ENCODE results near the gene REXO1.

DNA sequence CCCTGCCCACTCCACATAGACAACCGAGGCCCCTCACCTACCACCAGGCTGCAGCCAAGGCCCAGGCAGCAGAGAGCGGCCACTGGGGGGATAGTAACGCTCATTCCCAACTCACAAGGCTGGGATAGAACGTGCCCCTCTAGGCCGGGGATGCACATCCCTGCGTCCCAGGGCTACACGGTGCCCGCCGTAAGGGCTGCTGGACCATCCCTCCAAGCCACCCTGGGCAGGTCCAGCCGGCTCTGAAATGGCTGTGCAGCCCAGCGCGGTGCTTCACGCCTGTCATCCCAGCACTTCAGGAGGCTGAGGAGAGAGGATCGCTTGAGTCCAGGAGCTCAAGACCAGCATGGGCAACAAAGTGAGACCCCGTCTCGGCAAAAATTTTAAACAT lies 3.2 kb downstream of the REXO1 start:
- TF ChIP-seq POLR2AphosphoS5 (IDR thresholded peaks at IDR 0.05; ENCODE audit: low read depth, low read length), result no peak
- TF ChIP-seq EZH2 (IDR thresholded peaks at IDR 0.05), result no peak
- no peak for TF ChIP-seq JUND (IDR thresholded peaks at IDR 0.05)
- TF ChIP-seq, protein P1, sequence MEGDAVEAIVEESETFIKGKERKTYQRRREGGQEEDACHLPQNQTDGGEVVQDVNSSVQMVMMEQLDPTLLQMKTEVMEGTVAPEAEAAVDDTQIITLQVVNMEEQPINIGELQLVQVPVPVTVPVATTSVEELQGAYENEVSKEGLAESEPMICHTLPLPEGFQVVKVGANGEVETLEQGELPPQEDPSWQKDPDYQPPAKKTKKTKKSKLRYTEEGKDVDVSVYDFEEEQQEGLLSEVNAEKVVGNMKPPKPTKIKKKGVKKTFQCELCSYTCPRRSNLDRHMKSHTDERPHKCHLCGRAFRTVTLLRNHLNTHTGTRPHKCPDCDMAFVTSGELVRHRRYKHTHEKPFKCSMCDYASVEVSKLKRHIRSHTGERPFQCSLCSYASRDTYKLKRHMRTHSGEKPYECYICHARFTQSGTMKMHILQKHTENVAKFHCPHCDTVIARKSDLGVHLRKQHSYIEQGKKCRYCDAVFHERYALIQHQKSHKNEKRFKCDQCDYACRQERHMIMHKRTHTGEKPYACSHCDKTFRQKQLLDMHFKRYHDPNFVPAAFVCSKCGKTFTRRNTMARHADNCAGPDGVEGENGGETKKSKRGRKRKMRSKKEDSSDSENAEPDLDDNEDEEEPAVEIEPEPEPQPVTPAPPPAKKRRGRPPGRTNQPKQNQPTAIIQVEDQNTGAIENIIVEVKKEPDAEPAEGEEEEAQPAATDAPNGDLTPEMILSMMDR (IDR thresholded peaks at IDR 0.05 in 2 of 3, conservative IDR thresholded peaks at IDR 0.05 in 1 of 3; ENCODE audit: borderline replicate concordance in 1 of 3, insufficient read depth in 1 of 3, low read depth in 2 of 3, low read length in 2 of 3), result no peak
- TF ChIP-seq CBX3 (IDR thresholded peaks at IDR 0.05; ENCODE audit: low read depth), result no peak
- no peak for TF ChIP-seq TCF7L2 (IDR thresholded peaks at IDR 0.05; ENCODE audit: borderline replicate concordance, extremely low read depth, insufficient read depth, insufficient read length)
- no peak for TF ChIP-seq POLR2A (IDR thresholded peaks at IDR 0.05; ENCODE audit: borderline replicate concordance, extremely low read depth, insufficient read depth, insufficient read length)
- TF ChIP-seq, protein P2, sequence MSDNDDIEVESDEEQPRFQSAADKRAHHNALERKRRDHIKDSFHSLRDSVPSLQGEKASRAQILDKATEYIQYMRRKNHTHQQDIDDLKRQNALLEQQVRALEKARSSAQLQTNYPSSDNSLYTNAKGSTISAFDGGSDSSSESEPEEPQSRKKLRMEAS (IDR thresholded peaks at IDR 0.05), result no peak
- no peak for TF ChIP-seq SRF (IDR thresholded peaks at IDR 0.05; ENCODE audit: low read depth)
